GM18951 (cell line): ENCODE measurements around the gene MXI1.

Experiments
- POLR2A ChIP-seq: IDR thresholded peaks from 4 replicates; pipeline ENCODE4 v1.6.1; 2011; ENCODE audit warnings: mild to moderate bottlenecking; ENCODE audit not compliant: insufficient read length, insufficient read depth; ENCODE audit errors: extremely low read depth
- in situ Hi-C: fragments of 300-500 bp; cut with MboI; formaldehyde crosslinking; loops from one replicate; pipeline ENCODE4 v1.12.0; 2022; ENCODE audit warnings: low sequenced_read_pairs, mixed read lengths, inconsistent platforms; ENCODE audit not compliant: unreplicated experiment

MXI1 gene

GRCh38 chr10:110207011-110207804, at the start of gene MXI1:
TSS of gene MXI1 (plus strand) at chr10:110207605. CDS start at chr10:110207809, 204 bp downstream.
- in situ Hi-C loops = no loop called here

DNA sequence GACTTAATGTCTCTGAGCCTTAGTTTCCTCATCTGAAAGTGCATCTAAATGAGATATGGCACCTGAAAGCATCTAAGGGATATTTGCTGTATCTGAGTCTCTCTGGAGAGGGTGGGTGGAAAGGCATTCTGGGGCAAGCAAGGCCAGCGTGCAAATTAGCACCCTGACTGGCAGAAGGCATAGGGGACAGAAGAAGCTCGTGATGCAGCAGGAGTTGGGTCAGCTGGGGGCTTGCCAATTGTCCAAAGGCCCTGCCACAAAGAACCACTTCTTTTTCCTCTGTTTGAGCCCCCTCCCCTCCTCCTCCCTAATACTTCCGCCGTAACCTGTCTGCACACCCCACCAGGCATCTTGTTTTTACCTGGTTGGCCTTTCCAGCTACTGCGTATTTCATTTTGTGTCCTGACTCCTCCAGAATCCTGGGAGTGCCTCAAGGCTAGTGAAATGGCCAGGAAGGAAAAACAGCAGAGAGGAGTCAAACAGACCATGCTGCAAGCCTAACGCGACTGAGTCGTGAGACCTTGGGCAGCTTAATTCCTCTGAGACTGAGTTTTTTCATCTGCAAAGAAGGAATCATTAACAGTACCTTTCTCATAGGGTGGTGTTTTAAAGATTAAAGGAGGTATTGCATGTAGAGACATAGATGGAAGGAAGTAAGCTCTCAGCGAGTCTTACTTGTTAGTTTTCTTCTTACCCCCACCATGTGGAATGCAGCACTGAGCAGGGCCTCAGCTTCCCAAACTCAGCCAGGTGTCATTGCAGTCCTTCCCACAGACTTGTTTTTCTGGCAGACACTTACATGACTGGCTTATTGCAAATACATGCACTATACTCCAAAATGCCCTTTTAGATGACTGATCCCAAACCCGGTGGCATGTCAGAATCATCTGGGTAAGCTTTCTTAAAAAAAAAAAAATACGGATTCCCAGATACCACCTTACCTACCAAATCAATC, 49.1 kb upstream of the MXI1 start:
- no peak for TF ChIP-seq POLR2A
- in situ Hi-C loops = no loop called here

More at GRCh38 chr10:110207011-110207804, at the start of gene MXI1:
- TF ChIP-seq POLR2A = no peak

GRCh38 chr10:110160081-110160480, 47.3 kb upstream of the MXI1 start:
- in situ Hi-C loops = no loop called here
- no peak for TF ChIP-seq POLR2A

DNA sequence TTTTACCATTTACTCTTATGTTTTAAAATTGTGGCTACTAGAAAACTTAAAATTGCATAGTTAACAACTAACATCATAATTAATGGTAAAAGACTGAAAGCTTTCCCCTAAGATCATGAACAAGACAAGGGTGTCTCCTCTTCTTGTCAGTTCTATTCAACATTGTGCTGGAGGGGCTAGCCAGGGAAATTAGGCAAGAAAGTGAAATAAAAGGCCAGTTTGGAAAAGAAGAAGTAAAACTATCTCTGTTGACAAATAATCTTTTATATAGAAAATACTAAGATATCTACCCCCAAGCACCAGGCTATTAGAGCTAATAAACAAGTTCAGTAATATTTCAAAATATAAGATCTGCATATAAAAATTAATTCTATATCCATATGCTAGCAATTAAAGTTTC, 46.9 kb upstream of the MXI1 start:
- TF ChIP-seq POLR2A = no peak
- in situ Hi-C loops = no loop called here

DNA sequence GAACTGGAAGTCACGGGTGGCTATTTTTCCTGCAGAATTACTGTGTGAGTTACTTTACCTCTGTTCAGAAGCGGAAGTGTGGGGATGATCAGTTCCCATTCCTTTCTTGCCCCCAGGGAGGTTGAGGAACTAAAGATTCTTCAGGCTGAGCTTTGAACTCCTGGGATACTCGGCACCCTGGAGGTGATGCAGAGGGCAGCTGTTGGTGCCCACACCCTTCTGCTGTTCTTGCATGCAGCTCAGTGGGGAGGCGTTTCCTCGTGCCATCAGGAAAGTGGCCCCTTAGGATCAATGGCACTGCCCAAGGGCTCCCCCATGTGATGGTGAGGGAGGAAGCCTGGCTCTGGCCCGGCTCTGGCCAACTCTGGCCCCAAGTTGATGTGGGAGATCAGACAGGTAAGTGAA, 44.7 kb upstream of the MXI1 start:
- in situ Hi-C loops = no loop called here

DNA sequence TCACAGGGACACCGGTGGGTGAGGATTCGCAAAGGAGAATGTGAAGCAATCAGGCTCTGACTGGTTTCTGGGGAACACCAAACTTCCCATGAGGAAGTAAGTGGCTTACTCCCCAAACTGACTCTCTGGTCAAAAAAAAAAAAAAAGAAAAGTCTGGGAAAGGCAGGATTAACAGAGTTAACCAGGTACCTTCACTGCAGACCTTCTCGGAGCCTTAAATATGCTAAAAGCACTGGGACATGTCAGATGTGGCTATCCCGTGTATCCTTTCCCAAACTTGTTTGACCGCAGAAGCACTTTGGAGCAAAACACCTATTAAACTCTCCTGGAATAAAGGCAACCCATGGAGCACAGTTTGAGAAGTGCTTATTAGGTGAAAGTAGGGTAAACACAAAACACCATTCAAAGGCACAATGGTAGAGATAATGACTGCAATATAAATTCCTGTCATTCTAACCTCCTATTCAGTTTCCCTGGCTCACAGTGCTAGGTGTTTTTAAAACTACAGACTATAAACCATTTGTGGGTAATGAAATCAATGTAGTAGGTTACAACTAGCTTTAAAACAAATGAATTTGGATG, 44.1 kb upstream of the MXI1 start:
- in situ Hi-C loops = no loop called here
- TF ChIP-seq POLR2A = no peak

More for the DNA sequence above, 44.7 kb upstream of the MXI1 start:
- TF ChIP-seq POLR2A = no peak

DNA sequence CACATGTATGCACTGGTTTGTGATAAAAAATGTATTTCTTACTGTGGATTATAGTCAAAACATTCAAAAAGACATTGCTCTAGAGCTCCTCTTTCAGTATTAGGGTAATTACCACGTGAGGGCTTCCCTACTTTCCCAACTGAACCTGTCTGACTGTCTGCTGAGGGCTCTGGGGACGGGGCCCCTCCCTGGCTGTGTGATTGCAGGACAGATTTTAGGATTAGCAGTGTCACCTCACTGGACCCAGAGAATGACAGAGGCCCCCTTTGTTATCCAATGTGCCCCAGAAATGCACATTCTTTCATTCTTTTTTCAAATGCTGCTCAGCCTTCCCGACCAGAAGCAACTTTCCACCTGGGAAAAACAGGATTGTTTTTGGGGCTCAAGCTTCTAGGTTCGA, 43.6 kb upstream of the MXI1 start:
- no peak for TF ChIP-seq POLR2A
- in situ Hi-C loops = no loop called here

DNA sequence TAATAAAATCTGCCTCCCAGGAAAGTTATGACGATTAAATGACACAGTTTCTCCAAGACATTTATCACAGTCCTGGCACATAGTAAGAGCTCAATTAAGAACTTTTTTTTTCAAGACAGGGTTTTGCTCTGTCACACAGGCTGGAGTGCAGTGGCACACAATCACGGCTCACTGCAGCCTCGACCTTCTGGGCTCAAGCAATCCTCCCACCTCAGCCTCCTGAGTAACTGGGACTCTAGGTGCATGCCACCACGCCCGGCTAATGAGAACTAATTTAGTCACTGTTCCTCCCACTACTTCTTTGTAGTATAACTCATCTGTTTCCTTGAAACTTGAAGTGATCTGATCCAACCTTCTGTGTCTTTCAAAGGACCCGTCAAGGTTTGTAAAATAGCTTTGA, 42.2 kb upstream of the MXI1 start:
- no peak for TF ChIP-seq POLR2A
- in situ Hi-C loops = no loop called here

DNA sequence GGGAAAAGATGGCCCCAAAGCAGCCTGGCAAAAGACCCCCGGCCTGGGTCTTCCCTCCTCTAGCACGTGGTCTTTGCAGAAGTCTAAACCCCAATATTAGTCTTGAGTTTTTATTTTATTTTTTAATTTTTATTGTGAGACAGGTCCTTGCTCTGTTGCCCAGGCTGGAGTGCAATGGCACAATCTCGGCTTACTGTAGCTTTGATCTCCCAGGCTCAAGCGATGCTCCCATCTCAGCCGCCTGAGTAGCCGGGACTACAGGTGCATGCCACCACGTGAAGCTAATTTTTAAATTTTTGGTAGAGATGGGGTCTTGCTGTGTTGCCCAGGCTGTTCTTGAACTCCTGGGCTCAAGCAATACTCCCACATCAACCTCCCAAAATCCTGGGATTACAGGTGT, 40.3 kb upstream of the MXI1 start:
- in situ Hi-C loops = no loop called here
- TF ChIP-seq POLR2A = no peak

DNA sequence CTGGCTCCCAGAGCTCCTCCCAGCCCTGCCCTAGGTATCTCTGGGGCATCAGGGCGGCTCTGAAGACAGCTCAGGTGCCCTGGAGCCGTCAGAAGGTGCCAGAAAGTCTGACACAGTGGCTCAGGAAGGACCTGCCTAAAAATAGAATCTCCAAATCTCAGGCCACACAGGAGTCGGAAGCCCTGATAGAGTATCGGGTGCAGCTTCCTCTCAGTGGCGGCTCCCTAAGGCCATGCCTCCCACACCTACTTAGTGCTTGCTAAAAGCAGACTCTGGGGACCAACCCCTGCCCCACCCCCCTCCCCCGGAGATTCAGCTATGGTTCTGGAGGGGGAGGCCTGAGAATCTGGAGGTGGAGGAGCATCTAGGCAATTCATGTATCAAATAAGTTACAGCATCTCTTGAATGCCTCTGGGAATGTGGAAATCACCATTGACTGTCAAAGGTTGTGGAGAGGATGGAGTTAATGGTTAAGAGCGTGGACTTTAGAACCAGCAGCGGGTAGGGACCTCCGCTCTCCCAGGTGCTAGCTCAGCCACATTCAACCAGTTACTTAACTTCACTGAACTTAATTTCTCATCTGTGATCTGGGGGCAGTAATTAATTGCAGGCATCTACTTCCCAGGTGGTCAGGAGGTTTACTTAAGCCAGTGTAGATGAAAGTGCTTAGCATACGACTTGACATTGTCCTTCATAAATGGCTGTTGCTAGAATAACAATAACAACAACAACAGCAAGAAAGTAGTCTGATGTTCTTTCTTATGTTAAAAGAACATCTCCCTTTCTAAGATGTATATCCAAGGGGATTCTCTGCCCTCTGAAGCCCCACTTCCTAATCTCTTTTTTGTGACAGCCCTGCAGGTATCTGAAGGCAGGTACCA, 38.6 kb upstream of the MXI1 start:
- in situ Hi-C loops = no loop called here

DNA sequence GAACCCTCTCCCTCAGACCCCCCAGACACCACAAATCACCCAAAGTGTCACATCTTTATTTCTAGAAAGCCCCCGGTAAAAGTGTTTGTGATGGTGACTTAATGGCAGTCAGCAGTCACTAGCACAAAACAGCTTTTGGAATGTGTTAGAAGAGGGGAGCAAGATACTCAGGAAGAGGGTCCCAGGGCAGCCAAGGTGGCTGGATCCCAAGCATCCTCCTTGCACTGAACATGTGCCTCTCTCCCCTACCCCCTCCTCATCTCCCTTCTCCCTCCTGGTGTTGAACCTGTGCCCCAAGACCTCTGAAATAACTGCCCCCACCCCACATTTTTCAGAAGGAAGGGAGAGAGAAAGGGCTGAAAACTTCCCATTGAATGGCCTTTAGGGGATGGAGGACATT, 37.8 kb upstream of the MXI1 start:
- TF ChIP-seq POLR2A = no peak

More for the DNA sequence above, 38.6 kb upstream of the MXI1 start:
- no peak for TF ChIP-seq POLR2A

More for the DNA sequence above, 37.8 kb upstream of the MXI1 start:
- in situ Hi-C loops = no loop called here
